ENCODE results near the gene IFI27L2. TPM values are rescaled to one million over a fixed set of nuclear protein-coding genes. Genes with fewer than 3 reads are reported as not detected.

Gene IFI27L2
- total RNA-seq, 1 donor from 2014 or later = 32.2 TPM

DNA sequence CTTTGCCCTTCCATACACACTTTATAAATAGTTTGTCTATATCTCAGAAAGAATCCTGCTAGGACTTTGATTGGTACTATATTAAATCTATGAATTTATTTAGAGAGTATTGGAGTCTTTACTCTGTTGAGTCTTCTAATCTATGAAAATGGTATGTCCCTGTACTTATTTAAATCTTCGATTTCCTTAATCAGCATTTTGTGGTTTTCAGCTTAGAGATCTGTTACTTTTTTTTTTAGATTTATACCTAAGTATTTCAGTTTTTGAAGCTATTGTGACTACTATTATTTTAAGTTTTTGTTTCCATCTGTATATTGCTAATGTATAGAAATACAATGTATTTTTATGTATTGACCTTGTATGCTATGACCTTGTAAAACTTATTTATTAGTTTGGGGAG is 13.4 kb upstream of the IFI27L2 start:
- H3K4me3 Mint-ChIP-seq (ENCODE audit: low read depth) = no peak overlapping the region
- H3K27me3 Mint-ChIP-seq = peaks cover 4% of the 10 kb centered on the region
- no peaks in the 10 kb centered on the region for H3K9me3 Mint-ChIP-seq (ENCODE audit: low read depth)

DNA sequence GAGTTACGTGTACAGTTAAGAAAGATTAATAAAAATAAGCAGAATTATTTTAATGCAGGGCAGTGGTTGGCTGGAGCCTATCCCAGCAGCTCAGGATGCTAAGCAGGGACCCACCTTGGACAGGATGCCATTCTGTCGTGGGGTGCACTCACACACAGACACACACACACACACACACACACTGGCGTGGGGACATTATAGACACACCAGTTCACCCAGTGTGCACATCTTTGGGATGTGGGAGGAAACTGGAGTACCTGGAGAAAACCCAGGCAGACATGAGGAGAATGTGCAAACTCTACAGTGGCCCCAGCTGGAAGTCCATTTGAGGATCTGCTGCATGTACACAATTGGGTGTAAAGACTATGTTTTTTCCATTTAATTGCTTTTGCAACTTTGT is 12.8 kb upstream of the IFI27L2 start:
- Mint-ChIP-seq H3K4me3 (ENCODE audit: low read depth) (no peak overlapping the region), H3K27ac (no peak overlapping the region)
- DNase-seq (ENCODE audit: low spot score, unreplicated experiment) = no peak

More for the DNA sequence above, 13.4 kb upstream of the IFI27L2 start:
- Mint-ChIP-seq H3K36me3 (ENCODE audit: insufficient read depth) (no peaks in the 10 kb centered on the region), H3K4me1 (ENCODE audit: low read depth) (no peaks in the 10 kb centered on the region), H3K27ac (no peak overlapping the region)
- no peak for DNase-seq (ENCODE audit: low spot score, unreplicated experiment)
- TF ChIP-seq, protein P1, sequence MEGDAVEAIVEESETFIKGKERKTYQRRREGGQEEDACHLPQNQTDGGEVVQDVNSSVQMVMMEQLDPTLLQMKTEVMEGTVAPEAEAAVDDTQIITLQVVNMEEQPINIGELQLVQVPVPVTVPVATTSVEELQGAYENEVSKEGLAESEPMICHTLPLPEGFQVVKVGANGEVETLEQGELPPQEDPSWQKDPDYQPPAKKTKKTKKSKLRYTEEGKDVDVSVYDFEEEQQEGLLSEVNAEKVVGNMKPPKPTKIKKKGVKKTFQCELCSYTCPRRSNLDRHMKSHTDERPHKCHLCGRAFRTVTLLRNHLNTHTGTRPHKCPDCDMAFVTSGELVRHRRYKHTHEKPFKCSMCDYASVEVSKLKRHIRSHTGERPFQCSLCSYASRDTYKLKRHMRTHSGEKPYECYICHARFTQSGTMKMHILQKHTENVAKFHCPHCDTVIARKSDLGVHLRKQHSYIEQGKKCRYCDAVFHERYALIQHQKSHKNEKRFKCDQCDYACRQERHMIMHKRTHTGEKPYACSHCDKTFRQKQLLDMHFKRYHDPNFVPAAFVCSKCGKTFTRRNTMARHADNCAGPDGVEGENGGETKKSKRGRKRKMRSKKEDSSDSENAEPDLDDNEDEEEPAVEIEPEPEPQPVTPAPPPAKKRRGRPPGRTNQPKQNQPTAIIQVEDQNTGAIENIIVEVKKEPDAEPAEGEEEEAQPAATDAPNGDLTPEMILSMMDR (IDR thresholded peaks at IDR 0.05; ENCODE audit: unreplicated experiment) = no peak

DNA sequence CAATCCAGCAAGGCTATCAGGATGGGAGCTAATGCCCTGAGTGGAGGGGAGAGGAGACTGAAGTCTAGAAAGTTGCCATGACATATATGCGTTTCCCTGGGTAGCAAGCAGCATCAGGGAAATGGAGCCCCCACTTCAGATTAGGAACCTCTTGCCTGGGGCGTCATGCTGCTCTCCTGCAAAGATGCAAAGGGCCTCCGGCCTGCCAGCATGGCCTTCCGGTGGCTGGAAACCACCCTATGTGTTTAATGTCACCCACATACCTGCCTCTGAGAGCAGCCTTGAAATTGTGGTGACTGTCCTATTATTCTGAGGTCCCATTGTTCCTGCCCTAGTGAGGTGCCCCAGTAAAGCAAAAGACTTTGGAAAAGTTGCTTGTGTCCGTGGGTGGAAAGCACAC is 10.0 kb upstream of the IFI27L2 start:
- no peaks in the 10 kb centered on the region for H3K36me3 Mint-ChIP-seq (ENCODE audit: insufficient read depth)
- no peak for DNase-seq (ENCODE audit: low spot score, unreplicated experiment)
- no peak overlapping the region for H3K27ac Mint-ChIP-seq
- H3K27me3 Mint-ChIP-seq = peaks cover 6% of the 10 kb centered on the region
- no peaks in the 10 kb centered on the region for H3K4me1 Mint-ChIP-seq (ENCODE audit: low read depth)
- H3K4me3 Mint-ChIP-seq (ENCODE audit: low read depth) = no peak overlapping the region
- TF ChIP-seq, protein P1 (IDR thresholded peaks at IDR 0.05; ENCODE audit: unreplicated experiment) = no peak
- peaks cover 10% of the 10 kb centered on the region for H3K9me3 Mint-ChIP-seq (ENCODE audit: low read depth)

More for the DNA sequence above, 12.8 kb upstream of the IFI27L2 start:
- peaks cover 4% of the 10 kb centered on the region for H3K27me3 Mint-ChIP-seq
- TF ChIP-seq, protein P1 (IDR thresholded peaks at IDR 0.05; ENCODE audit: unreplicated experiment) = no peak
- no peaks in the 10 kb centered on the region for H3K4me1 Mint-ChIP-seq (ENCODE audit: low read depth)
- no peaks in the 10 kb centered on the region for H3K9me3 Mint-ChIP-seq (ENCODE audit: low read depth)
- H3K36me3 Mint-ChIP-seq (ENCODE audit: insufficient read depth) = no peaks in the 10 kb centered on the region

DNA sequence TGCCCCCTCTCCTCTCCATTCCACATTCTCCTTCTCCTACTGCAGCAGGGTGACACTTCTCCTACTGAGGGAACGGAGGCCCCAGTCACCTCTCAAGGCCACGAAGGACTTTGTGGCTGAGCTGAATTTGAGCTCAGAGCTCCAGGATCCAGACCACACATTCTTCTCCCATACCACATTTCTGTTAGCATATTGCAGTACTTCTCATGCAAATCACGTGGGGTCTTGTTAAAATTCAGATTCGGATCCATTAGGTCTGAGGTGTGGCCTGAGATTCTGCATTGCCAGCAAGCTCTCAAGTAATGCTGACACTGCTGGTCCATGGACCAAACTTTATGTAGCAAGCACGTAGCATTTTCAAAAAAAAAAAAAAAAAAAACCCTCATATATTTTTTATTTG is 9.6 kb upstream of the IFI27L2 start:
- DNase-seq (ENCODE audit: low spot score, unreplicated experiment) = no peak
- H3K9me3 Mint-ChIP-seq (ENCODE audit: low read depth) = peaks cover 10% of the 10 kb centered on the region
- no peaks in the 10 kb centered on the region for H3K4me1 Mint-ChIP-seq (ENCODE audit: low read depth)
- no peak overlapping the region for H3K27ac Mint-ChIP-seq
- peaks cover 6% of the 10 kb centered on the region for H3K27me3 Mint-ChIP-seq
- no peak overlapping the region for H3K4me3 Mint-ChIP-seq (ENCODE audit: low read depth)
- TF ChIP-seq, protein P1 (IDR thresholded peaks at IDR 0.05; ENCODE audit: unreplicated experiment) = no peak
- no peaks in the 10 kb centered on the region for H3K36me3 Mint-ChIP-seq (ENCODE audit: insufficient read depth)

DNA sequence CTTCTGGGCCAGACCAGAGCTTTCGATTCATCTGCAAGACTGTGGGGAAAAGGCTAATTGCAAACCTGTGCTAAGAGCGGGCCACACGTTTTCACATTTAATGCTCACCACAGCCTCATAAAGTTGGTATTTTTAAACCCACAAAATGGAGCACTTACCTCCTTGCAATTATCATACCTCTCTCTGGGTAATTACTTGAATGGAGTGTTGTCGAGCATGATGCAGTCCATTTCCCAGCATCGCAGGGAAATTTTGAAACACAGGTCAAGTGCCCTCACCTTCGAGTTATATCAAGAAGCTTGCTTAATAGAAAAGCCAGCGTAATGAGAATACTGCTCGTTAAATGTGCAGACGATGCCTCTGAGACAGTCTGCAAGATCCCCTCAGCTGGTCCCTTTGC is 8.8 kb upstream of the IFI27L2 start:
- Mint-ChIP-seq H3K9me3 (ENCODE audit: low read depth) (peaks cover 10% of the 10 kb centered on the region), H3K4me3 (ENCODE audit: low read depth) (no peak overlapping the region), H3K4me1 (ENCODE audit: low read depth) (no peaks in the 10 kb centered on the region), H3K27me3 (peaks cover 6% of the 10 kb centered on the region), H3K36me3 (ENCODE audit: insufficient read depth) (no peaks in the 10 kb centered on the region), H3K27ac (no peak overlapping the region)
- TF ChIP-seq, protein P1 (IDR thresholded peaks at IDR 0.05; ENCODE audit: unreplicated experiment) = no peak
- no peak for DNase-seq (ENCODE audit: low spot score, unreplicated experiment)
